Measurements from ENCODE around the gene BASP1.
"Not testable (repeated sequence)": the region's sequence is repeated elsewhere in the genome, so short reads cannot be mapped to it uniquely, and the experiment has no call there.

Gene BASP1

GRCh38 chr5:17223367-17224185, 6.1 kb downstream of the BASP1 start:
- DNase-seq (ENCODE audit: low read depth), result no peak

- no peak for DNase-seq (ENCODE audit: low read depth)
Measured at GRCh38 chr5:17224858-17225511, 7.6 kb downstream of the BASP1 start.

GRCh38 chr5:17225520-17225919, 8.1 kb downstream of the BASP1 start:
- DNase-seq (ENCODE audit: low read depth), result no peak

GRCh38 chr5:17227868-17228267, 10.4 kb downstream of the BASP1 start:
- no peak for DNase-seq (ENCODE audit: low read depth)

- no peak for DNase-seq (ENCODE audit: low read depth)
Measured at GRCh38 chr5:17228821-17229291, 11.4 kb downstream of the BASP1 start.

- DNase-seq (ENCODE audit: low read depth), result no peak
Measured at GRCh38 chr5:17229313-17229712, 11.9 kb downstream of the BASP1 start.

GRCh38 chr5:17230191-17230590, 12.8 kb downstream of the BASP1 start:
- no peak for DNase-seq (ENCODE audit: low read depth)

GRCh38 chr5:17230808-17231525, 13.5 kb downstream of the BASP1 start:
- no peak for DNase-seq (ENCODE audit: low read depth)

- no peak for DNase-seq (ENCODE audit: low read depth)
Measured at GRCh38 chr5:17232405-17232804, 15.0 kb downstream of the BASP1 start.

GRCh38 chr5:17233488-17233887, 16.1 kb downstream of the BASP1 start:
- no peak for DNase-seq (ENCODE audit: low read depth)

- no peak for DNase-seq (ENCODE audit: low read depth)
Measured at GRCh38 chr5:17234374-17234773, 16.9 kb downstream of the BASP1 start.

GRCh38 chr5:17235731-17236330, 18.4 kb downstream of the BASP1 start:
- DNase-seq (ENCODE audit: low read depth), result no peak

GRCh38 chr5:17238521-17239041, 21.1 kb downstream of the BASP1 start:
- no peak for DNase-seq (ENCODE audit: low read depth)

GRCh38 chr5:17239953-17240352, 22.5 kb downstream of the BASP1 start:
- DNase-seq (ENCODE audit: low read depth), result no peak

GRCh38 chr5:17240487-17240886, 23.1 kb downstream of the BASP1 start:
- DNase-seq (ENCODE audit: low read depth), result no peak

GRCh38 chr5:17241635-17242034, 24.2 kb downstream of the BASP1 start:
- no peak for DNase-seq (ENCODE audit: low read depth)

GRCh38 chr5:17243287-17244063, 26.0 kb downstream of the BASP1 start:
- DNase-seq (ENCODE audit: low read depth), result no peak

- no peak for DNase-seq (ENCODE audit: low read depth)
Measured at GRCh38 chr5:17249029-17249634, 31.7 kb downstream of the BASP1 start.

- DNase-seq (ENCODE audit: low read depth), result not testable (repeated sequence)
Measured at GRCh38 chr5:17249841-17250240, 32.4 kb downstream of the BASP1 start.

- no peak for DNase-seq (ENCODE audit: low read depth)
Measured at GRCh38 chr5:17252543-17252942, 35.1 kb downstream of the BASP1 start.

GRCh38 chr5:17255471-17256021, 38.1 kb downstream of the BASP1 start:
- DNase-seq (ENCODE audit: low read depth), result no peak
